Amniotic stem cell (primary cell): ENCODE results near the gene TOPBP1.
"Not testable (repeated sequence)": the region's sequence is repeated elsewhere in the genome, so short reads cannot be mapped to it uniquely, and the experiment has no call there.

Experiments
- DNase-seq: peaks from one replicate; lab custom pipeline; 2025; lab: John Stamatoyannopoulos, UW

The TOPBP1 gene

GRCh38 chr3:133661454-133662277 is at the start of gene TOPBP1:
Gene TOPBP1, minus strand, starts transcription at chr3:133661941. Its CDS starts 814 bp downstream, at chr3:133661127.
- peak; percentile 15 for DNase-seq

GRCh38 chr3:133711013-133711412 is 49.3 kb upstream of the TOPBP1 start:
- DNase-seq: no peak

GRCh38 chr3:133709139-133709750 is 47.5 kb upstream of the TOPBP1 start:
- DNase-seq: no peak

DNA sequence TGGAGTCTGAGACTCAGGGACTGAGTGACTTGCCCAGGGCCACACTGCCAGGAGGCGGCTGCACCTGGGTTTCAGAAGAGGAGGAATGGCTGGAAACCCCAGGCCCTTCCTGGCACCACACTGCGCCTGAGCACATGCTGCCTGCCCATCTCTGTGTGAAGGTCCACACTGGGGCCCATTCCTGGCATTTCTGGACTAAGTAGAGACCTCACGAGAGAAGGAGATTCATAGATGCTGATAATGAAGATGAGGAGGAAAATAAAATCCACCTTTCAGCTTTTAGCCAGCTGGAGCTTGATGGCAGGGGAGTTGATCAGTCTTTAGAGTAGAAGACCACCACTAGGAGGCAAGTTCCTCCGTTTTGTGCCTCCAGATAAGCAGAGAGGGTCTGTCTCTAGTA is 44.3 kb upstream of the TOPBP1 start:
- DNase-seq: no peak

GRCh38 chr3:133703915-133704314 is 42.2 kb upstream of the TOPBP1 start:
- no peak for DNase-seq

DNA sequence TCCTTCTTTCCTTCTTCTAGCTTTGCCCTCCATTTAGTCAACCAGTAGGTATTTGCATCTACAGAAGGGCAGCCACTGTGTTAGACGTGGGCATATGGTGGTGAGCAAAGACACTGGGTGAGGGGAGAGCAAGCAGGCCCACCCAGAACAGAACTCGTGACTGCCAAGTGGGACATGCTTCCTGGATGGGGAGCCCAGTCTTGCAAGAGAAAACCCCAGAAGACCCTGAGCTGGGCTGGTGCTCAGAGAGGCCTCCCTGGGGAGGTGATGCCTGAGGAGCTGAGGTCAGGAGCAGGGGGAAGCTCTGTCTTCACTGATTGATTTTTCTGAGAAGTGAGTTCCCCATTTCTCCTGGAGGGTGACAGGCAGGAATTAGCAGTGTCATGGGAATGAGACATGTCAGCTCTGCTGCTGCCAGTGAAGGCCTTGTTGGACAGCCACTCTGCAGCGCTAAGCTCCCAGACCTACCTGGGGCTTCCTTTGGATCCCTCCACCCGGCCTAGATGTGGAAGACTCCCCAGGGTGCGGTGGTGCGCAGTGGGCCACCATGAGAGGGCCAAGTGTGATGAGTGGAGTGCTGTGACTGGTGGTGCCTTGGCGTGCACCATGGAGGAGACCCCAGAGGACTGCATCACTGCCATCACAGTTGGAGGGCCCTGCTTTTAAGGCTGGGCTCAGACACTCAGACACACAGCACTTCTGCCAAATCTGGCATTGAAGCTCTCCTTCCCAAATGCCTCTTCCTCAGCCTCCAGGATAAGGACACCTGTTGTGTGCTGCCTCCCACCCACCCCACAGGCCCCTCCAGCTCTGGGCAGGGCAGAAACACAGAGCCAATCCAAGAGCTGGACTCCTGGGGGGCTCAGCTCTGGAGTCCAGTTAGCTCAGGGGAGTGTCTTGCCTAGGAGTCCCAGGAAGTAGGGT is 40.0 kb upstream of the TOPBP1 start:
- DNase-seq: no peak

GRCh38 chr3:133700351-133700750 is 38.6 kb upstream of the TOPBP1 start:
- DNase-seq: no peak

DNA sequence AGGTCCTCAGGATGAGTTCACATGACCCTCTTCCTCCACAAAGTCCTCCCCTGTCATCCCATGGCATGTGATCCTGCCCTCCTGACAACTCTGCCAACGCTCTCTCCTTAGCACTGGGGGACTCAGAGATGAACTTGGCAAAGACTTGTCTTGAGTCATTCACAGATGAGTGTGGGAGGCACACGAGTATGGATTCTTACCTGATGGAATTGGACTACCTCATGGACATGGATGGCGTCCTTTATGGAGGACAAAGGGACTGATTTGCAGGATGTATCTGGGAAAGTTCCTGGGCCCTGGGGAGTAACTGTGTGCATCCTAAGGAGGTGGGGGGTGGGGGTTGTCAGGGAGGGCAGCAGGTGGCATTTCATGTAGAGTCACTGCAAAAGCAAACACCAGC is 38.2 kb upstream of the TOPBP1 start:
- no peak for DNase-seq

DNA sequence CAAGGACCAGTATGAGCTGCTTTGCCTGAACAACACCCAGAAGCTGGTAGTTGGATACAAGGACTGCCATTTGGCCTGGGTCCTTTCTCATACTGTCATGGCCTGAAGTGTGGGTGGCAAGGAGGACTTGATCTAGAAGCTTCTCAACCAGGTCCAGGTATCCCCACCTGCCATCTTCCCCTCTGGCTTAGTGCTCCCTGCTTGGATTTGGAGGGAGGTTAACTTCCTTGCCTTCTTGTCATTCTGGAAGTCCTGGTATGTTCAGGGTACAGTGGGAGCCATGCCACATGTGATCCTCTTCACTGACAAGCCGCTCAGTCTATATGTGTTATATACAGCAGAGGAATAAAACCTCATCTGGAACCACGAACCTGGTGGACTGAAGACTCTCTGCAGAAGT is 37.7 kb upstream of the TOPBP1 start:
- no peak for DNase-seq

GRCh38 chr3:133697960-133698359 is 36.2 kb upstream of the TOPBP1 start:
- DNase-seq: no peak

- DNase-seq: no peak
Measured at GRCh38 chr3:133695560-133696171, 33.9 kb upstream of the TOPBP1 start.

DNA sequence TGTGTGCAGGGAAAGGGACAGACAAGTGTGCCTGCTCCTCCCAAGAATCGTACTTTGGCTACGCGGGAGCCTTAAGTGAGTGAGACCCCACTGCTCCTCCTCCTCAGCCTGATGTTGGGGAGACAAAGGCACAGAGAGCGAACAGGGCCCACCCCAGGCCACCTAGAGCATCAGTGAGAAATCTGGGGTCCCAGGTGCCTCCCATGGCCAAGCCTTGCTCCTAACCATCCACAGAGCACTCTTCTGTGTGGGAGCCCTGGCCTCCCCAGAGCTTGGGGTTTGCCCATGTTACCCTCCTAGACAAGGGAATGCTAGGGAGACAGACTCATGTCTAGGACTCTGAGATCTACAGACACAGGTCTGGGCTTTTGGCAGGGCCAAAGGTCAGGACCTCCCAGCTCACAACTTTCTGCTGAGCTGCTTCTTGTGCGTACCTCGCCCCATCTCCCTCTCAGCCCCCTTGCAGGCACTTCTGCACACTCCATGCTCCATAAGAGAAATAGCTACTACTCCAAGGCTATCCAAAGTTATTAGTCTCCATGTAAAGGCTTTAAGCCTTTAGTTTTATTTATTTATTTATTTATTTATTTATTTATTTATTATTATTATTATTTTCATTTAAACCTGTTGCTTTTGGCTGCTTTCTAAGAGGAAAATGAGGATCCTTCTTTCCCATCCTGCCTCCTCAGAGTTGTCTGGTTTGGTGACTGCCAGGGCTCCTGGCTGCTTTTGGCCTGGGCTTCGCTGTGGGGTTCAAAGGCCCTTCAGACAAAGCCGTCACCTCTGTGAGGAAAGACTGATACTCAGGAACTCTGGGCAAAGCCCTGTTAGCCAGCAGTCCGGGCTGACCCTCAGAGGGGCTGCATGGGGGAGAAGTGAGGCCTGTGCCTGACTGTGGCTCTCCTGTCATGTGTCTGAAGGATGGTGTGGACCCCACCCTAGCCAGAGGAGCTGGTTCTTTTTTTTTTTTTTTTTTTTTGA is 32.8 kb upstream of the TOPBP1 start:
- DNase-seq: no peak

GRCh38 chr3:133693821-133694220 is 32.1 kb upstream of the TOPBP1 start:
- no peak for DNase-seq

- DNase-seq: no peak
Measured at GRCh38 chr3:133692759-133693158, 31.0 kb upstream of the TOPBP1 start.

- no peak for DNase-seq
Measured at GRCh38 chr3:133691273-133692107, 29.7 kb upstream of the TOPBP1 start.

GRCh38 chr3:133677993-133678392 is 16.3 kb upstream of the TOPBP1 start:
- not testable (repeated sequence) for DNase-seq

DNA sequence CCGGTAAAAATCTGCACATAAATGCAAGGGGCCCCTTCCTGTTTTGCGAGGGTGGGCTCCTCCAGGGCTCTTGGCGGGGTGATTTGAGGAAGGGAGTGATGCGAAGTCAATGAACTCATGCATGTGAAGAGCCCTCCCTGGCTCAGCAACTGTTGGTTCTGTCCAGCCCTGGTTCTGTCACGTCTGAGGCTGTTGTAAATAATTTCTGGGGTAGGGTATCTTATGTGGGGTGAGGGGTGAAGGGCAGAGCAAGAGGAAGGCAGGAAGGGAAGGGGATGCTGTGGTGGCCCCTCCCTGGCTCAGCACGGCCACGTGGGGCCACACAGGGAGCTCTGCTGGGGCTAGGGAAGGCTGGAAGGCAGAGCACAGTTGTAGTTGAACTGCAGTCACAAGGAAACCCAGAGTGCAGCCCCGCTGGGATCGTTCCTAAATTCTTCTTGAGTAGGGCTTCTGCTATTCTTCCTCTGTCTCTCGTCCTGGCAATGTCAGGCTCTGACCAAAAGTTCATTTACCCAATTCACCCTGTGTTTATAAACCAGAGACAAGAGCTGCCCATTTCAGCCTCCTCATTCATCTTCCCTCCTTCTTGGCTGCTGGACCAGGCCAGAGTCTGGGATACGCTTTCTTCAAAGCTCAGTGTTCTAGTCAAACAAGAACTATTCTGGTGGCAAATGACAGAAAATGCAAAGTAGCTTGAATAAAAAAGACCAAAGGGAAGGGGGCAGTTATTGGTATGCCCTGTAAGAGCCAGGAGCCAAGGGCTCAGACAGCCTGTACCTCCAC is 14.8 kb upstream of the TOPBP1 start:
- DNase-seq: no peak

DNA sequence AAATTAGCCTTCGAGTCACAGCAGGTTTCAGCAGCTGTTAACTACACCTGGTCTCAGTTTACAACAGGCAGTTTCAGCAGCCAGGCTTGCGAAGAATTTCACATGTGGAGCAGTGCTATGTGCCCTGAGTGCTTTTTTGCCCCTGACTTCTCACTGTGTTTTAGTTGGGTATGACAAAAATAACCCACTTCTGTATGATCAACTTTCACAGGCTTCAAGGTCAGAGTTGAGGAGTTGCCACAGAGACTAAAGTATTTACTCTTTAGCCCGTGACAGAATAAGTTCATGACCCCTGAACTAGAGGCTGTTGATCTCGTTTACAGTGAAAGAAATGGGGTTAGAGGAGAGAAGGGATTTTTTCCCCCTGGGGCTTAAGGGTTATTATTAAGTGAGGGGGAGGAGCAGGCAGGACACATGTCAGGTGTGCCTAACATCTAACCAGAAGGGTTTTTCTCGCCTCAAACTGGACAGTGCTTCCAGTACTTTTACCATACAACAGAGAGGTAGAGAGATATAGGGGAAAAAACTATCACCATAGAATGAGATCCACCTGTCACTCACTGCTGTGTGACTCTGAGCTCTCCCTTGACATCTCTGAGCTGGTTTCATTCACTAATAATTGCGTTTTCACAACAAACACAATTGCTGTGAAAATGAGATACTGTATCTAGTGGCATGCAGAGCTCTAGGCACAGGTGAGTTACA is 14.0 kb upstream of the TOPBP1 start:
- DNase-seq: no peak
